Caki2 (cell line): ENCODE measurements around the gene LMAN2. TPM values are rescaled to one million over a fixed set of nuclear protein-coding genes. Genes with fewer than 3 reads are reported as not detected.
"Not testable (repeated sequence)": the region's sequence is repeated elsewhere in the genome, so short reads cannot be mapped to it uniquely, and the experiment has no call there.

Experiments
- DNase-seq: peaks from one replicate; pipeline ENCODE4 v3.0.0-alpha.2; 2015; ENCODE audit warnings: low read depth
- in situ Hi-C: cut with HindIII; loops from 2 replicates; pipeline ENCODE4 v1.10.0; 2016; ENCODE audit warnings: low sequenced_read_pairs, low pct_unique_long_range_greater_than_20kb, mixed read lengths
- total RNA-seq: library from RNA; depleted of rRNA; stranded (reverse); fragments of >200 nt; shearing (Covaris generic); gene quantifications from 2 replicates; pipeline ENCODE4 v1.2.3, GENCODE V29; 2014; ENCODE audit warnings: low replicate concordance

Gene LMAN2
- total RNA-seq, 1 experiment from 2014 or later = 602 TPM

GRCh38 chr5:177367981-177368868 is 16.8 kb upstream of the LMAN2 start:
- in situ Hi-C loops = no loop called here
- no peak for DNase-seq

GRCh38 chr5:177367323-177367848 is 15.9 kb upstream of the LMAN2 start:
- DNase-seq = no peak
- in situ Hi-C loops = no loop called here

GRCh38 chr5:177366528-177367322 is 15.3 kb upstream of the LMAN2 start:
- DNase-seq = peak; percentile 74
- in situ Hi-C loops = no loop called here

GRCh38 chr5:177365845-177366527 is 14.5 kb upstream of the LMAN2 start:
- DNase-seq = no peak
- in situ Hi-C loops = no loop called here

- in situ Hi-C loops = no loop called here
- no peak for DNase-seq
These were observed 12.9 kb upstream of the LMAN2 start for GRCh38 chr5:177364159-177364962.

GRCh38 chr5:177363565-177363964 is 12.1 kb upstream of the LMAN2 start:
- DNase-seq = no peak
- in situ Hi-C loops = no loop called here

- in situ Hi-C loops = no loop called here
- peak; percentile 63 for DNase-seq
These were observed 11.4 kb upstream of the LMAN2 start for GRCh38 chr5:177362610-177363507.

- no peak for DNase-seq
- in situ Hi-C loops = no loop called here
These were observed 10.8 kb upstream of the LMAN2 start for GRCh38 chr5:177362292-177362609.

GRCh38 chr5:177361418-177362291 is 10.2 kb upstream of the LMAN2 start:
- in situ Hi-C loops = no loop called here
- no peak for DNase-seq

GRCh38 chr5:177360740-177361139 is 9.3 kb upstream of the LMAN2 start:
- in situ Hi-C loops = not testable (repeated sequence)

GRCh38 chr5:177359860-177360259 is 8.4 kb upstream of the LMAN2 start:
- DNase-seq = no peak
- in situ Hi-C loops = no loop called here

More at GRCh38 chr5:177360740-177361139, 9.3 kb upstream of the LMAN2 start:
- DNase-seq = not testable (repeated sequence)

- in situ Hi-C loops = no loop called here
These were observed 8.0 kb upstream of the LMAN2 start for GRCh38 chr5:177359451-177359851.

GRCh38 chr5:177358370-177358819 is 6.9 kb upstream of the LMAN2 start:
- in situ Hi-C loops = no loop called here
- no peak for DNase-seq

More at GRCh38 chr5:177359451-177359851, 8.0 kb upstream of the LMAN2 start:
- no peak for DNase-seq

GRCh38 chr5:177357459-177358351 is 6.2 kb upstream of the LMAN2 start, which contains the start of gene RGS14:
TSS of gene RGS14 (plus strand) at chr5:177357924. CDS start at chr5:177358025, 101 bp downstream.
- no peak for DNase-seq
- in situ Hi-C loops = no loop called here

GRCh38 chr5:177357146-177357458 is 5.6 kb upstream of the LMAN2 start:
- in situ Hi-C loops = no loop called here
- DNase-seq = no peak
